ENCODE data around the gene POLR1A. TPM values are rescaled to one million over a fixed set of nuclear protein-coding genes. Genes with fewer than 3 reads are reported as not detected.

The POLR1A gene
- total and polyA plus RNA-seq, 2 of the 13 experiments (the other 11 are each of a cell fraction or from before 2014, with no cell fraction given) = 7.2 to 39.9 TPM

DNA sequence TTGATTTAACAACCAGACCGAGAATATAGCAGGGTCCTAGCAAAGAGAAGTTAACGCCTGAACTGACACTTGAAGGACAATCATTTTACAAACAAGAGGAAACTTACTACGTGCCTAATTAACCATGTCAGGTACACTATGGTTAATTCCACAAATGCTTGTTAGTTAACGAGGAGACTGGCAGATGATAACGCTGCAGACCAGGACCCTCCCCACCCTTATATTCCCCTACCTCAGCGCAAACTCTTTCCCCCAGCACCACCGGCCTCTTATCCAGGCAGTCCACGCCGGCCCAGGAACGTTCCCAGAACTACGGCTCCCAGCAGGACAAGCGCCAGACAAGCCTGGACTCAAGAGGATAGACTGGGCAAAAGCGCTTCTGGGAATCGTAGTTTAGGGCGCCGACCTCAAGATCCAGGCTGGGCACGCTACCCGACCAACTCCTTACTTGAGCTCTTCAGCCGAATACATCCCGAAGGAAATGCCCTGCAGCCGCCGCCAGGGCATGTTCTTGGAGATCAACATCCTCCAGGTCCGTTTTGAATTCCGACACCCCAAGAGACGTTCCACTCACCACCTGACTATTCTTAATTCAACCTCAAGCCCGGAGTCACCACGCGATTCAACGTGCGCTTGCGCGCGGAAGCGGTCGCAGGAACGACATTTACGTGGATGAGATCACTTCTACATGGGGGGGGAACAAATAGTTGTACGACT, at the start of gene POLR1A (continued):
- TF ChIP-seq SRSF4 (IDR thresholded peaks at IDR 0.05; ENCODE audit: low read depth, low read length, poor library complexity, severe bottlenecking) (no peak), ZFP1 (CRISPR knock-in tag; IDR thresholded peaks at IDR 0.05) (no peak), ZBTB20 (CRISPR knock-in tag; IDR thresholded peaks at IDR 0.05; ENCODE audit: borderline replicate concordance, low read depth) (no peak), ZNF773 (CRISPR knock-in tag; IDR thresholded peaks at IDR 0.05; ENCODE audit: borderline replicate concordance) (no peak), ZNF747 (CRISPR knock-in tag; IDR thresholded peaks at IDR 0.05; ENCODE audit: borderline replicate concordance) (no peak; the same call in 1 of the 2 replicates), ZNF572 (CRISPR knock-in tag; IDR thresholded peaks at IDR 0.05) (no peak), GTF2F1 (IDR thresholded peaks at IDR 0.05; ENCODE audit: low read length) (0 out of 2 replicates have a peak, but pooled peaks have one; percentile 51), THYN1 (CRISPR knock-in tag; IDR thresholded peaks at IDR 0.05; ENCODE audit: borderline replicate concordance, low read depth) (no peak), ZSCAN22 (CRISPR knock-in tag; IDR thresholded peaks at IDR 0.05) (no peak), SAFB2 (CRISPR knock-in tag; IDR thresholded peaks at IDR 0.05; ENCODE audit: borderline replicate concordance, low read depth) (peak; percentile 29; the same call in 1 of the 2 replicates), CCAR2 (optimal IDR thresholded peaks at IDR 0.05; ENCODE audit: low read depth, low read length) (no peak), ZNF282 (IDR thresholded peaks at IDR 0.05; ENCODE audit: partially characterized antibody) (no peak), ZNF777 (CRISPR knock-in tag; IDR thresholded peaks at IDR 0.05) (no peak), ZNF766 (CRISPR knock-in tag; IDR thresholded peaks at IDR 0.05; ENCODE audit: borderline replicate concordance) (no peak)
- TF ChIP-seq, protein P1, sequence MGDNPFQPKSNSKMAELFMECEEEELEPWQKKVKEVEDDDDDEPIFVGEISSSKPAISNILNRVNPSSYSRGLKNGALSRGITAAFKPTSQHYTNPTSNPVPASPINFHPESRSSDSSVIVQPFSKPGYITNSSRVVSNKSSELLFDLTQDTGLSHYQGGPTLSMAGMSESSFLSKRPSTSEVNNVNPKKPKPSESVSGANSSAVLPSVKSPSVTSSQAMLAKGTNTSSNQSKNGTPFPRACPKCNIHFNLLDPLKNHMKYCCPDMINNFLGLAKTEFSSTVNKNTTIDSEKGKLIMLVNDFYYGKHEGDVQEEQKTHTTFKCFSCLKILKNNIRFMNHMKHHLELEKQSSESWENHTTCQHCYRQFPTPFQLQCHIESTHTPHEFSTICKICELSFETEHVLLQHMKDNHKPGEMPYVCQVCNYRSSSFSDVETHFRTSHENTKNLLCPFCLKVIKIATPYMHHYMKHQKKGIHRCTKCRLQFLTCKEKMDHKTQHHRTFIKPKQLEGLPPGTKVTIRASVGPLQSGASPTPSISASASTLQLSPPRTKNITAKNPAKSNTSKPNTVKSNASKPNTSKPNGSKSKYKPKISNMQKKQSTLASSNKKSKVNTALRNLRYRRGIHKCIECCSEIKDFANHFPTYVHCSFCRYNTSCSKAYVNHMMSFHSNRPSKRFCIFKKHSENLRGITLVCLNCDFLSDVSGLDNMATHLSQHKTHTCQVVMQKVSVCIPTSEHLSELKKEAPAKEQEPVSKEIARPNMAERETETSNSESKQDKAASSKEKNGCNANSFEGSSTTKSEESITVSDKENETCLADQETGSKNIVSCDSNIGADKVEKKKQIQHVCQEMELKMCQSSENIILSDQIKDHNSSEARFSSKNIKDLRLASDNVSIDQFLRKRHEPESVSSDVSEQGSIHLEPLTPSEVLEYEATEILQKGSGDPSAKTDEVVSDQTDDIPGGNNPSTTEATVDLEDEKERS (CRISPR knock-in tag; IDR thresholded peaks at IDR 0.05) = peak; percentile 39; the same call in 1 of the 2 replicates
- TF ChIP-seq, protein P2, sequence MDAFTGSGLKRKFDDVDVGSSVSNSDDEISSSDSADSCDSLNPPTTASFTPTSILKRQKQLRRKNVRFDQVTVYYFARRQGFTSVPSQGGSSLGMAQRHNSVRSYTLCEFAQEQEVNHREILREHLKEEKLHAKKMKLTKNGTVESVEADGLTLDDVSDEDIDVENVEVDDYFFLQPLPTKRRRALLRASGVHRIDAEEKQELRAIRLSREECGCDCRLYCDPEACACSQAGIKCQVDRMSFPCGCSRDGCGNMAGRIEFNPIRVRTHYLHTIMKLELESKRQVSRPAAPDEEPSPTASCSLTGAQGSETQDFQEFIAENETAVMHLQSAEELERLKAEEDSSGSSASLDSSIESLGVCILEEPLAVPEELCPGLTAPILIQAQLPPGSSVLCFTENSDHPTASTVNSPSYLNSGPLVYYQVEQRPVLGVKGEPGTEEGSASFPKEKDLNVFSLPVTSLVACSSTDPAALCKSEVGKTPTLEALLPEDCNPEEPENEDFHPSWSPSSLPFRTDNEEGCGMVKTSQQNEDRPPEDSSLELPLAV (CRISPR knock-in tag; conservative IDR thresholded peaks at IDR 0.05; ENCODE audit: low read depth) = no peak
- TF ChIP-seq, protein P3, sequence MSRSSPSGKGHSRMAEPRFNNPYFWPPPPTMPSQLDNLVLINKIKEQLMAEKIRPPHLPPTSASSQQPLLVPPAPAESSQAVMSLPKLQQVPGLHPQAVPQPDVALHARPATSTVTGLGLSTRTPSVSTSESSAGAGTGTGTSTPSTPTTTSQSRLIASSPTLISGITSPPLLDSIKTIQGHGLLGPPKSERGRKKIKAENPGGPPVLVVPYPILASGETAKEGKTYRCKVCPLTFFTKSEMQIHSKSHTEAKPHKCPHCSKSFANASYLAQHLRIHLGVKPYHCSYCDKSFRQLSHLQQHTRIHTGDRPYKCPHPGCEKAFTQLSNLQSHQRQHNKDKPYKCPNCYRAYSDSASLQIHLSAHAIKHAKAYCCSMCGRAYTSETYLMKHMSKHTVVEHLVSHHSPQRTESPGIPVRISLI (CRISPR knock-in tag; IDR thresholded peaks at IDR 0.05; ENCODE audit: borderline replicate concordance) = no peak
- TF ChIP-seq, protein P4, sequence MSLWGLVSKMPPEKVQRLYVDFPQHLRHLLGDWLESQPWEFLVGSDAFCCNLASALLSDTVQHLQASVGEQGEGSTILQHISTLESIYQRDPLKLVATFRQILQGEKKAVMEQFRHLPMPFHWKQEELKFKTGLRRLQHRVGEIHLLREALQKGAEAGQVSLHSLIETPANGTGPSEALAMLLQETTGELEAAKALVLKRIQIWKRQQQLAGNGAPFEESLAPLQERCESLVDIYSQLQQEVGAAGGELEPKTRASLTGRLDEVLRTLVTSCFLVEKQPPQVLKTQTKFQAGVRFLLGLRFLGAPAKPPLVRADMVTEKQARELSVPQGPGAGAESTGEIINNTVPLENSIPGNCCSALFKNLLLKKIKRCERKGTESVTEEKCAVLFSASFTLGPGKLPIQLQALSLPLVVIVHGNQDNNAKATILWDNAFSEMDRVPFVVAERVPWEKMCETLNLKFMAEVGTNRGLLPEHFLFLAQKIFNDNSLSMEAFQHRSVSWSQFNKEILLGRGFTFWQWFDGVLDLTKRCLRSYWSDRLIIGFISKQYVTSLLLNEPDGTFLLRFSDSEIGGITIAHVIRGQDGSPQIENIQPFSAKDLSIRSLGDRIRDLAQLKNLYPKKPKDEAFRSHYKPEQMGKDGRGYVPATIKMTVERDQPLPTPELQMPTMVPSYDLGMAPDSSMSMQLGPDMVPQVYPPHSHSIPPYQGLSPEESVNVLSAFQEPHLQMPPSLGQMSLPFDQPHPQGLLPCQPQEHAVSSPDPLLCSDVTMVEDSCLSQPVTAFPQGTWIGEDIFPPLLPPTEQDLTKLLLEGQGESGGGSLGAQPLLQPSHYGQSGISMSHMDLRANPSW (CRISPR knock-in tag; IDR thresholded peaks at IDR 0.05; ENCODE audit: borderline replicate concordance) = no peak
- TF ChIP-seq, protein P5, sequence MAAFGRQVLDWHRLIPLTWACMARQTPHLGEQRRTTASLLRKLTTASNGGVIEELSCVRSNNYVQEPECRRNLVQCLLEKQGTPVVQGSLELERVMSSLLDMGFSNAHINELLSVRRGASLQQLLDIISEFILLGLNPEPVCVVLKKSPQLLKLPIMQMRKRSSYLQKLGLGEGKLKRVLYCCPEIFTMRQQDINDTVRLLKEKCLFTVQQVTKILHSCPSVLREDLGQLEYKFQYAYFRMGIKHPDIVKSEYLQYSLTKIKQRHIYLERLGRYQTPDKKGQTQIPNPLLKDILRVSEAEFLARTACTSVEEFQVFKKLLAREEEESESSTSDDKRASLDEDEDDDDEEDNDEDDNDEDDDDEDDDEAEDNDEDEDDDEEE (CRISPR knock-in tag; IDR thresholded peaks at IDR 0.05) = peak; percentile 44; the same call in 1 of the 2 replicates
